GM19043 (cell line): ENCODE measurements around the gene PEX11G.
"Not testable (repeated sequence)": the region's sequence is repeated elsewhere in the genome, so short reads cannot be mapped to it uniquely, and the experiment has no call there.

Experiments used
- ATAC-seq: cut with Tn5 transposase; IDR thresholded peaks from one replicate; pipeline ENCODE4 v1.9.1; 2021; ENCODE audit warnings: low read depth; ENCODE audit not compliant: unreplicated experiment

PEX11G gene

GRCh38 chr19:7470540-7471305 is 18.1 kb downstream of the PEX11G start:
- no peak for ATAC-seq

DNA sequence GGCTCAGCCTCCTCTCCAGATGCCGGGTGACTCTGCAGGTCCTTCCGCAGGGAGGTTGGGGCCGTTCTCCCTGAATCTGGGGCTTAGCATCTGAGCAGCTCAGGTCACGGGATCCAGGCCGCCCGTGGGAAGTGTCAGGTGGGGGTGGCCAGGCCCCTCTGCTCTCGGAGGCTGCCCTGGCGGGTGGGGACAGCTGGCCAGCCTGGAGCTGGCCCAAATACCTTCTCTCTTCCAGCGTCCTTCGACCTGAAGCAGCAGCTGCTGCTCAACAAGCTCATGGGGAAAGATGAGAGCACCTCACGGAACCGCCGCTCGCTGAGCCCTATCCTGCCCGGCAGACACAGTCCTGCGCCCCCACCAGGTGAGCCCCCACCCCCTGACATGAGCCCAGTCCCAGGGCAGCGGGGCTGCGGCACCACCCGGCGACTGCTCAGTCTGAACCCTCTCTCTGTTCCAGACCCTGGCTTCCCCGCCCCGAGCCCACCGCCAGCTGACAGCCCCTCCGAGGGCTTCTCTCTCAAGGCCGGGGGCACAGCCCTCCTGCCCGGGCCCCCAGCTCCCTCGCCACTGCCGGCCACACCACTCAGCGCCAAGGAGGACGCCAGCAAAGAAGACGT is 19.1 kb downstream of the PEX11G start:
- no peak for ATAC-seq

GRCh38 chr19:7468840-7469239 is 20.0 kb downstream of the PEX11G start:
- no peak for ATAC-seq

GRCh38 chr19:7467009-7467989 is 21.5 kb downstream of the PEX11G start:
- no peak for ATAC-seq

- ATAC-seq: no peak
Observed at GRCh38 chr19:7463575-7463974, 25.3 kb downstream of the PEX11G start.

GRCh38 chr19:7461841-7462629 is 26.8 kb downstream of the PEX11G start:
- no peak for ATAC-seq

DNA sequence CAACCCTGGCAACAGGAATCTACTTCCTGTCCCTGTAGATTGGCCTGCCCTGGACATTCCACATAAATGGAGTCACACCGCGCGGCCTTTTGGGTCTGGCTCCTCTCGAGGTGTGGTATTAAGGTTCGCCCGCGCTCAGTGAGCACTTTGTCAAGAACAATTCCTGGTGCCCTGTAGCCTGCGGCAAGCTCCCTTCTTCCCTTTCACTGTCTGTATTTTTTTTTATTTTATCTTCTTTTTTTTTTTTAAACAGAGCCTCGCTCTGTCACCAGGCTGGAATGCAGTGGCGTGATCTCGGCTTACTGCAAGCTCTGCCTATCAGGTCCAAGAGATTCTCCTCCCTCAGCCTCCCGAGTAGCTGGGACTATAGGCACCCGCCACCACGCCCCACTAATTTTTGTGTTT is 28.3 kb downstream of the PEX11G start:
- ATAC-seq: no peak

GRCh38 chr19:7459773-7460172 is 29.1 kb downstream of the PEX11G start:
- ATAC-seq: no peak

DNA sequence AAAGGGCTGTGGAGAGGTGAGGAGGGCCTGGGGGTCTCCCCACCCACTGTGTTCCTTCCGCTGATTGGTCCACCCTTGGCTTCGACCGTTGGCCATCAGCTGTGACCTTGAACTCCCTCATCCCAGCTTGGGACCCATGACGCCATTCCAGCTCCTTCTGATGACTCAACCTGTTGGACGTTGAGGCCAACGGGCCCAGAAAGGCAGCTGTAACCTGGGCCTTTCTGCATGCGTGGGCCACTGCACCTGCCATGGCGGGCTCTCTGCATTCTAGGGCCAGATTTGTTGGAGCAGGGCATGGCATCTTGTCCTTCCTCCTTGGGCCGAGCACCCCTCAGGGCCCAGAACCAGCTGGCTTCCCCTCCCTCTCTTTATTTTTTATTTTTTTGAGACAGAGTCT is 30.2 kb downstream of the PEX11G start:
- no peak for ATAC-seq

DNA sequence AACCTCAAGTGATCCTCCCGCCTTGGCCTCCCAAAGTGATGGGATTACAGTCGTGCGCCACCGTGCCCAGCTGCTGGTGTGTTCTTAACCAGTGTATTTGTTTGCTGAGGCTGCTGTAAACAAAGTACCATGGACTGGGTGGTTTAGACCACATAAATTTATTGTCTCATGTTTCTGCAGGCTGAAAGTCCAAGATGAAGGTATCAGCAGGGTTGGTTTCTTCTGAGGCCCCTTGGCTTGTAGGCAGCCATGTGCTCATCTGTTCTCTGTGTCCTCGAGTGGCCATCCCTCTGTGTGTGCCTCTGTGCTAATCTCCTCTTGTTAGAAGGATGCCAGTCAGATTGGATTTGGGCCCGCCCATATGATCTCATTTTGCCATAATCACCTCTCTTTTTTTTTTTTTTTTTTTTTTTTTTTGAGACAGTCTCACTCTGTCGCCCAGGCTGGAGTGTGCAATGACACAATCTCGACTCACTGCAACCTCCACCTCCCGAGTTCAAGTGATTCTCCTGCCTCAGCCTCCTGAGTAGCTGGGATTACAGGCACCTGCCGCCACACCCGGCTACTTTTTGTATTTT is 31.8 kb downstream of the PEX11G start:
- no peak for ATAC-seq

- no peak for ATAC-seq
Observed at GRCh38 chr19:7455600-7456296, 33.1 kb downstream of the PEX11G start.

GRCh38 chr19:7454998-7455397 is 33.8 kb downstream of the PEX11G start:
- no peak for ATAC-seq

DNA sequence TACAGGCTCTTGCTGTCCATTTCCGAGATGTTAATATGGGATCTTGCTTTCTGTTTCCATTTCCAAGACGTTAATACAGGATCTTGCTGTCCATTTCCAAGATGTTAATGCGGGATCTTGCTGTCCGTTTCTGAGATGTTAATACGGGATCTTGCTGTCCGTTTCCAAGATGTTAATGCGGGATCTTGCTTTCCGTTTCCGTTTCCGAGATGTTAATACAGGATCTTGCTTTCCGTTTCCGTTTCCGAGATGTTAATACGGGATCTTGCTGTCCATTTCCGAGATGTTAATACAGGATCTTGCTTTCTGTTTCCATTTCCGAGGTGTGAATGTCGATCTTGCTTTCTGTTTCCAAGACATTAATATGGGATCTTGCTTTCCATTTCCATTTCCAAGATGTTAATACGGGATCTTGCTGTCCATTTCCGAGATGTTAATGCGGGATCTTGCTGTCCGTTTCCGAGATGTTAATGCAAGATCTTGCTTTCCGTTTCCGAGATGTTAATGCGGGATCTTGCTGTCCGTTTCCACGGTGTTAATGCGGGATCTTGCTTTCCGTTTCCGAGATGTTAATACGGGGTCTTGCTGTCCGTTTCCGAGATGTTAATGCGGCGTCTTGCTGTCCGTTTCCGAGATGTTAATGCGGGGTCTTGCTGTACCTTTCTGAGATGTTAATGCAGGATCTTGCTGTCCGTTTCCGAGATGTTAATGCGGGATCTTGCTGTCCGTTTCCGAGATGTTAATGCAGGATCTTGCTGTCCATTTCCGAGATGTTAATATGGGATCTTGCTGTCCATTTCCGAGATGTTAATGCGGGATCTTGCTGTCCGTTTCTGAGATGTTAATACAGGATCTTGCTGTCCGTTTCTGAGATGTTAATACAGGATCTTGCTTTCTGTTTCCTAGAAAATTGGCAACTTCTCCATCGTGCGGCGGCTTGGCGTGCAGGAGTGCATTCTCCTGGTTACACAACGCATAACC is 38.3 kb downstream of the PEX11G start:
- no peak for ATAC-seq

- ATAC-seq: not testable (repeated sequence)
Observed at GRCh38 chr19:7449391-7450070, 39.3 kb downstream of the PEX11G start.

- ATAC-seq: no peak
Observed at GRCh38 chr19:7447648-7448047, 41.2 kb downstream of the PEX11G start.

- no peak for ATAC-seq
Observed at GRCh38 chr19:7445104-7445503, 43.7 kb downstream of the PEX11G start.

- ATAC-seq: no peak
Observed at GRCh38 chr19:7444042-7444441, 44.8 kb downstream of the PEX11G start.

- ATAC-seq: no peak
Observed at GRCh38 chr19:7442423-7442822, 46.4 kb downstream of the PEX11G start.
